GM06990 (cell line): Measurements from ENCODE around the gene CCDC51.

Experiments
- DNase-seq: peaks from one replicate; pipeline ENCODE4 v3.0.0-alpha.2; 2011; ENCODE audit not compliant: insufficient read length; ENCODE audit errors: extremely low read depth
- H3K27me3 ChIP-seq: replicated peaks from 2 replicates; pipeline ENCODE4 v1.6.0; 2011; ENCODE audit warnings: low read length; ENCODE audit not compliant: control insufficient read depth, insufficient read depth
- H3K36me3 ChIP-seq: 2 replicates; pipeline ENCODE4 v1.5.1; 2011; ENCODE audit warnings: low read length; ENCODE audit not compliant: control insufficient read depth, insufficient read depth
- H3K4me3 ChIP-seq: replicated peaks from 2 replicates; pipeline ENCODE4 v1.5.1; 2011; ENCODE audit warnings: low read depth, mild to moderate bottlenecking, control low read depth, low read length
- TF ChIP-seq, protein P1 (sequence below): IDR thresholded peaks from 2 replicates; pipeline ENCODE4 v1.5.1; 2011; ENCODE audit warnings: low read length, control low read depth, mild to moderate bottlenecking, inconsistent platforms; ENCODE audit not compliant: insufficient read depth, poor library complexity, severe bottlenecking

CCDC51 gene

DNA sequence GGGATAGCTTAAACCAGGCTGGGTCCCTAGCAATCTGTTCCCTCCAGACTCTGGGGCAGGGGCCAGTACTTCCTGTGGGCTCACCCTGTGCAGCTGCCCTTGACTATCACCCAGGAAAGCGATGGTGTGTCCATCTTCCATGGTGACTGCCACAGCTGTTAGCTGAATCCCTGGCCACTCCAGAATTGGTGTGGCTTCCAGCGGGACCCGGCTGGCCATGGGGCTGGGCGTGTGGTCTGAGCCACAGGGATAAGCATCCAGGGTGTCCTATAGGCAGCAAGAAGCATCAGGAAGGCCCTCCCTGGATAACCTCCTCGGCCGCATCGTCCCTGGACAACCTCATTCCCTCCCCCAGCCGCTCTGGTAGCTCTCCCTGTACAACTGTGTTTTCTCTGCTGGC, 17.2 kb downstream of the CCDC51 start:
- Histone ChIP-seq H3K4me3 (no peak overlapping the region), H3K27me3 (no peaks in the 10 kb centered on the region), H3K36me3 (no peaks in the 10 kb centered on the region)
- no peak for DNase-seq
- TF ChIP-seq, protein P1, sequence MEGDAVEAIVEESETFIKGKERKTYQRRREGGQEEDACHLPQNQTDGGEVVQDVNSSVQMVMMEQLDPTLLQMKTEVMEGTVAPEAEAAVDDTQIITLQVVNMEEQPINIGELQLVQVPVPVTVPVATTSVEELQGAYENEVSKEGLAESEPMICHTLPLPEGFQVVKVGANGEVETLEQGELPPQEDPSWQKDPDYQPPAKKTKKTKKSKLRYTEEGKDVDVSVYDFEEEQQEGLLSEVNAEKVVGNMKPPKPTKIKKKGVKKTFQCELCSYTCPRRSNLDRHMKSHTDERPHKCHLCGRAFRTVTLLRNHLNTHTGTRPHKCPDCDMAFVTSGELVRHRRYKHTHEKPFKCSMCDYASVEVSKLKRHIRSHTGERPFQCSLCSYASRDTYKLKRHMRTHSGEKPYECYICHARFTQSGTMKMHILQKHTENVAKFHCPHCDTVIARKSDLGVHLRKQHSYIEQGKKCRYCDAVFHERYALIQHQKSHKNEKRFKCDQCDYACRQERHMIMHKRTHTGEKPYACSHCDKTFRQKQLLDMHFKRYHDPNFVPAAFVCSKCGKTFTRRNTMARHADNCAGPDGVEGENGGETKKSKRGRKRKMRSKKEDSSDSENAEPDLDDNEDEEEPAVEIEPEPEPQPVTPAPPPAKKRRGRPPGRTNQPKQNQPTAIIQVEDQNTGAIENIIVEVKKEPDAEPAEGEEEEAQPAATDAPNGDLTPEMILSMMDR = no peak

GRCh38 chr3:48422272-48422671, 17.6 kb downstream of the CCDC51 start:
- Histone ChIP-seq H3K36me3 (no peaks in the 10 kb centered on the region), H3K4me3 (no peak overlapping the region), H3K27me3 (no peaks in the 10 kb centered on the region)
- TF ChIP-seq, protein P1 = peak; percentile 34
- no peak for DNase-seq

GRCh38 chr3:48420561-48420960, 19.4 kb downstream of the CCDC51 start:
- H3K36me3 ChIP-seq = no peaks in the 10 kb centered on the region
- H3K27me3 ChIP-seq = no peaks in the 10 kb centered on the region
- DNase-seq = no peak
- no peak overlapping the region for H3K4me3 ChIP-seq
- TF ChIP-seq, protein P1 = no peak

GRCh38 chr3:48419597-48419996, 20.3 kb downstream of the CCDC51 start:
- no peaks in the 10 kb centered on the region for H3K27me3 ChIP-seq
- DNase-seq = no peak
- no peaks in the 10 kb centered on the region for H3K36me3 ChIP-seq
- TF ChIP-seq, protein P1 = no peak
- H3K4me3 ChIP-seq = no peak overlapping the region

GRCh38 chr3:48419149-48419548, 20.8 kb downstream of the CCDC51 start:
- DNase-seq = no peak
- no peaks in the 10 kb centered on the region; the same call in 1 of the 2 replicates for H3K36me3 ChIP-seq
- TF ChIP-seq, protein P1 = no peak
- H3K27me3 ChIP-seq = no peaks in the 10 kb centered on the region
- no peak overlapping the region for H3K4me3 ChIP-seq

DNA sequence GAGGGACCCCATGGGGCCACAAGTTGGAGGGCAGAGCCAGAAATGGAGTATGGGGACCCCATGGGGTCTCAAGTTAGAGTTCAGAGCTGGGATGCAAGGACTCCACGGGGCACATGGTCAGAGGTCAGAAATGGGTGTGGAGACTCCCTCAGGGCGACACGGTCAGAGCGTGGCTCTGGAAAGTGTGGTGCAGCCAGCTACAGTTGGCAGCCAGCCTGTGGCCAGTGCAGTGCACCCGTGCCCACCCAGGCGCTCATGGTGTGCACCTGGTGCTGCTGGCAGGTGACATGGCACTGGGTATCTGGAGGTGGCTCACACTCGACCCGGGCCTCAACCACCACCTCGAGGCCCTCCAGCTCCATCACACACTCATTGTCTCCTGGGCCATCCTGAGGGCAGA, 21.3 kb downstream of the CCDC51 start:
- Histone ChIP-seq H3K36me3 (no peaks in the 10 kb centered on the region; the same call in 1 of the 2 replicates), H3K4me3 (no peak overlapping the region), H3K27me3 (no peaks in the 10 kb centered on the region)
- DNase-seq = no peak
- TF ChIP-seq, protein P1 = no peak
